GM19467 (cell line): ENCODE results near the gene SLCO2B1.

ENCODE experiments used
- ATAC-seq: cut with Tn5 transposase; IDR thresholded peaks from one replicate; pipeline ENCODE4 v1.9.1; 2021; ENCODE audit warnings: mild to moderate bottlenecking, moderate library complexity; ENCODE audit not compliant: unreplicated experiment

The SLCO2B1 gene

DNA sequence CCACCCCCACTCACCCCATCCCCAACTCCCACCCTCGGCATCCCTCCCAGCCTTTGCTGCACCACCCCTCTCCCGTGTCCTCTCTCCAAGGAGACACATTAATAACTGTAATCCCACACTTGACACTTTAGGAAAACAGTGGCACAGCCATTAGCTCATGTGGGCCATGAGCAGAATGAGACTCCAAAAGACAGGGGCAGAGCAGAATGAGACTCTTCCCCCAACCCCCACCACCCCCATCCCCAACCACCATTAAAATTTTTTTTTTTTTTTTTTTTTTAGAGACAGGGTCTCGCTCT is 6.2 kb upstream of the SLCO2B1 start:
- ATAC-seq: no peak

DNA sequence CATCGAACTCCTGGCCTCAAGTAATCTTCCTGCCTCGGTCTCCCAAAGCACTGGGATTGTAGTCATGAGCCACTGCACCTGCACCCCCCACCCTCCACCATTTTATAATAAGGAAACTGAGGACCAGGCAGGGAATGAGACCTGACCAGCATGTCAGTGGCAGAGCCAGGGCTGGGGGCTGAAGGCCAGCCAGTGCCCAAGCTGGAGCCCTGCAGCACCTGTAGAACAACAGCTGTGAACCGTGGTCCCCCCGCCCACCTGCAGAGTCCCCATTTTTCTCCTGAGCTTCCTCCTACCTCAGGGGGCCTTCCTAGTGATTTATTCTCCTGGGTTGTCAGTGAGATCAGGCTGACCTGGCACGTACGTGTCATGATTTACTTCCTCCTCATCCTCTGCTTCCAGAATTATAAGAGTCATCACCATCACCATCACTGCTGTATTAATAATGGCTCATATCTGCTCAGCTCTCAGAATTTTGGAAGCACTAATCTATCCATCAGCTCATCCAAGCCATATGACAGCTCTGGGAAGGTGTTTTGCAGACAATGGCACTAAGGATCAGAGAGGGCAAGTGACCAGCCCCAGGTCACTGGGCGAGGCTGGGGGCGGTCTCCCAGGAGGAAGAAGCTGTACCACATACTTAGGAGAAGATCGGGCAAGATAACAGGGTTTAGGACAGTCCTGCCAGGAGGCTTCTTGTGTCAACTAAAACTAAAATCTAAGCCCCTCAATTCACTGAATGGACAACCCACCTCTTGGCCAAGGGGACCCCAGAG is 5.5 kb upstream of the SLCO2B1 start:
- no peak for ATAC-seq

DNA sequence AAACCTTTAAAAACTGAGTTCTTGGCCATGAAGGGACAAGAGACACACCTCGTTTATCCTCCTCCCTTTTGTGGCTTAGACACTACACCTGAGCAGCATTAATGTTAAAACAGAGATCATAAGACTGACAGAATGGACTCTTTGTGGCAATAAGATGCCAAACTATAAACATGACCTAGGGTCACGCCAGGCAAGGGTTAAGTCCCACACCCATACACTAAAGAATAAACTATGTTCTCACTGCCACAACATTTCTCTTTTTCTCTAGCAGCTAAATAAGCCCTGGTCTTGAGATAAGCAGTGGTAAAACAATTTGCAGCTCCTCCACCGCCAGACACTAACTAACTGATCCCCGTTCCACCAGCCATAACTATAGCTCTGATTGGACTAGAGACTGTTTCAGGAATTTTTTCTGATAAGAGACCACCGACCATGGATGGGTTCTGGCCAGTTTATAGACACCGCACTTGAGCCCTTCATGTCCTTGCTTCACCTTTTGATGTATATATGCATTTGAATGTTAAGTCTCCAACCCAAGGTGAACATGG is 4.9 kb upstream of the SLCO2B1 start:
- ATAC-seq: no peak

DNA sequence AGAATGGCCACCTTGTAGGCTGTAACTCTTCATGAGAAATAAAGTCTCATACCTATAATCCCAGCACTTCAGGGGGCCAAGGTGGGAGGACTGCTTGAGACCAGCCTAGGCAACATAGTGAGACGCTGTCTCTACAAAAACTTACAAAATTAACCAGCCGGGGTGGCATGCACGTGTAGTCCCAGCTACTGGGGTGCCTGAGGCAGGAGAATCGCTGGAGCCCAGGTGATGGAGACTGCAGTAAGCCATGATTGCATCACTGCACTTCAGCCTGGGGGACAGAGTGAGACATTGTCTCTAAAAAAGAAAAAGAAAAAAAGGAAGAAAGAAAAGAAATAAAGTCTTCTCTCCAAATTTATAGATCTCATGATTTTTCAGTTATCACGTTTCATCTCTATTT is 4.2 kb upstream of the SLCO2B1 start:
- ATAC-seq: no peak

DNA sequence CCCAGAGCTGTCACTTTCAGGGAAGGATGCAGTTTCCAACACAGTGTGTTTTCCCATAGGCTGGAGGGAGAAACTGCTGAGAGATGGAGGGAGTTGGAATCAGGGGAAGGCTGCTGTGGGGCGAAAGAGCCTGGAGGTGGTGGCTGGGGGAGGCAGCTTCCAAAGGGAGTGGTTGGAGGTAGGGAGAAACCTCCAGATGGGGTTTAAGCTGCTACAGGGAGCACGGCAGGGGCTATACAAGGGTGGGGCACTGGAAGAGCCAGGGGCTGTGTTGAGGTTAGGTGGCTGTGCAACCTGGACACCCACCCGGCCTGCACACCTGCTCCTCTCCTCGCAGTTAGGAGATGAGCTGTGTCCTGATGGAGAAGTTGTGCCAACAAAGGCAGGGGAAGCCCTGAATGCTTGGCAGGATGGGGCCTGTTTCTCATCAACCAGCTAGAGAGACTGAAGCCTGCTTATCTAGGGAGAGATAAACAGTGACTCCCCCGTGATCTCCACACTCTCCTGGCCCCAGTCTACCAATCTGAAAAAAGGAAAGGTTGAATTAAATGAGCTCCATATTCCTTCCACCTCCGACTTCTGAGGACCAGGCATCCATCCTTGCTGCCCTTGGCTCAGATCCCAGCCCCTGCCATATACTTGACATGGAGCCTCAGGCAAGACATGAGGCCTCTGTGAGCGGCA is 3.6 kb upstream of the SLCO2B1 start:
- no peak for ATAC-seq

DNA sequence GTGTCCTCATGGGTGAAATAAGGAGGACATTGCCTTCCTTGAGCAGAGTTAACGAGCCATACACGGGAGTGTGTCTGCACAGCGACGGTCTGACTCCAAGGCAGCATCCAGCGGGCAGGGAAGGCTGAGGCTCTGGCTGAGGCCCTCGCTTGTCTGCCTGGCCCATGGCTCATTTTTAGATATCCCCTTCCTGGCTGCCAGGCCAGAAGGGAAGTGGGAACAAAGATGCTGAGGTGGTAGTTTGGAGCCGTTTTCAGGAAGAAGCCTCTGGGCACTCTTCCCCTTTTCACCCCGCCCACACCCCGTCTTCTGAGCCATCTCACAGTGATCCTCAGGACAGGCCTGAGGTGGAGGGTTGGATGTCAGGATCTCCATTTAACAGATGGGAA is 3.0 kb upstream of the SLCO2B1 start:
- ATAC-seq: no peak

DNA sequence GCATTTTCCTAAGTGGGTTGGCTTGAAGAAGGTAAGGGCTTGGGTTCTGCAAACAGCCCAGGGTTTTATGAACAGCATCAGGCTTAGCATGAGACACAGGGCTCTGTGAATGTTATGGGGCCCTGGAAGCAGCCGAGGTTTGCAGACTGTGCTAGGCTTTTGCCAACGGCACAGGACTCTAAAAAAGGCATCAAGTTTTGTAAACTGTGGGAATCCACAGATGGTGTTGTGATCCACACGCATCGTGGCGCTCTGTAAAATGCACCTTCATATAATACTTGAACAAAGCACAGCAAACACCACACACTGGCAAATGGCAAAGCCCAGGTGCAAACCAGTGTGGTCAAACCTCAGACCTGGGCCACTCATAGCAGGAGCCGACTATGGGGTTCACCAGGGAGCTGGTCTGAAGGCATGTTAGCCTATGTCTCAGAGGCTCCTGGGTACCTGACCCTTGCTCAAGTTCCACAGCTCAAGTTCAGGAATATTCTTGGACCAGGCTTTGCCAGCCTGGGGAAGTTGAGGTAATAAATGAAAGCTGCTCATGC is 2.4 kb upstream of the SLCO2B1 start:
- ATAC-seq: no peak

DNA sequence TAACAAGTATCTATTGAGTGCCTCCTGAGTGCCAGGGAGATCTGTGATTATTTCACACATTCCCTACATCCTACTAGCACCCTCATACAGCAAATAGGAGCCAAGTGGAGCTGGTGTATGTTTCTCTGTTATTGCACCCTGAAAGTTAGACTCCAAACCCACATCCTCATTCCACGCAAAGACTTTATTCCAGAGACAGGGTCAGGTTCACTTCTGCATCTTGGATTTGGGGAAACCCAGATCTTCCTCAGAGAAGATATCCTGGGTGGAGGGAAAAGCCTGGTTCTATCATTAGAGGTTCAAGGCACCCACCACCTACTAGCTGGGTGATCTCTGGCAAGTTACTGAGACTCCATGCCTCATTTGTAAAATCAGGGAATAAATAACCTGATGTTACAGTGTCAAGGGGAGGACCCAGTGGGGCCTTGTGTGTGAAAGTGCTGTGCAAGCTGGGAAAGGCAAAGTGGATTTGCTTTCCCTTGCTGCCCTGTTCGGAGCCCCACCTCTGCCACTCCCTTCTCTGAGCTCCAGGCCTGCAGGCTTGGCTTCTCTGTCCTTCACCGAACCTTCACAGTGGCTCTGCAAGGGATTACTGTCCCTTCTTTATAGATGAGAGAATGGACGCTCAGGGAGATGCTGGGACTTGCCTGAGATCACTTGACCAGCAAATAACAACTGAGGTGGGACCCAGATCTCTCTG is 991 bp upstream of the SLCO2B1 start:
- no peak for ATAC-seq

DNA sequence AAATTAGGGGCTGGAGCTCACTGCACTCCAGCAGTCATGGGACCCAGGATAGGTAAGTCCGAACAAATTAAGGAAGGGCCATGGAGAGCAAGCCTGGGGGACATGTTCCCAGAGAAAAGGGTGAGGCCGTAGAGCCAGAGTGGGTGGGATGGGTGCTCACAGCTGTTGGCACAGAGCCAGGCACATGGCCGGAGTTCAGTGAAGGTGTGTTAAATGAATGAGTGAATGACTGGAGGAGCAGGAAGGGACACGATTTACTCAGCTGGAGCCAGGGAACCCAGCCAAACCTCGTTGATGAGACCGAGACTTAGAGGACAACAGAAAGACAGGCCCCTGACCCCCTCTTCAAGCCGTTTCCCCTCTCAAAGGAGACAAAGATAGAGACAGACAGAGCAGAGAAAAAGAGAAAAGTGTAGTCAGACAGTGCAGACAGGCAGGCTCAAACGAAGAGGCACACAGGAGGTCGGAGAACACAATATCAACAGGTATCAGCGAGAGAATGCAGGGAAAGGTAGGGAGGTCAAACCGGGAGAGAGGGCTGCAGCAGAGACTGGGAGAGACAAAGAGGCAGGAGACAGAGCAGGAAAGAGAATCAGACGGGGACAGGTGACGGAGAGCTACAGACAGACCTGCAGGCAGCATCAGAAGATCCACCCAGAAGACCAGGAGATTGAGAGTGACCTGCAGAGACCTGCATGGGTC is 590 bp downstream of the SLCO2B1 start:
- no peak for ATAC-seq

DNA sequence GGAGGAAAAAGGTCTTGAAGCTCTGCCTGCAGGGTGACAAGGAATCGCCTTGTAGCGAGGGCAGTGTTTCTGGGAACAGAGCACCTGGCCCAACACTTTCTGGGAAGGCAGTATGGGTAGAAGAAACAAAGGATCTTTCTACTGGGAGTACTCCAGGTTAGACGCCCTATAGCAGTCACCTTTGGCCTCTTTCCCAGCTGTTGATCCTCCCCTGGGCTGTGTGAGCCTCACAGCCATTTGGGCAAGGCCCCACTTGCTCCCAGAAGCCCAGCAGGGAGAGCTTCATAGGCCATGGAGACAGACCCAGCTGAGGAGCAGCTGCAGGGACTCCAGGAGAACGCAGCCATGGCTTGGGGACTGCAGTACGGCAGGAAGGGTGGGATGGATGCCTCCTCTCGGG is 1.2 kb downstream of the SLCO2B1 start:
- no peak for ATAC-seq

DNA sequence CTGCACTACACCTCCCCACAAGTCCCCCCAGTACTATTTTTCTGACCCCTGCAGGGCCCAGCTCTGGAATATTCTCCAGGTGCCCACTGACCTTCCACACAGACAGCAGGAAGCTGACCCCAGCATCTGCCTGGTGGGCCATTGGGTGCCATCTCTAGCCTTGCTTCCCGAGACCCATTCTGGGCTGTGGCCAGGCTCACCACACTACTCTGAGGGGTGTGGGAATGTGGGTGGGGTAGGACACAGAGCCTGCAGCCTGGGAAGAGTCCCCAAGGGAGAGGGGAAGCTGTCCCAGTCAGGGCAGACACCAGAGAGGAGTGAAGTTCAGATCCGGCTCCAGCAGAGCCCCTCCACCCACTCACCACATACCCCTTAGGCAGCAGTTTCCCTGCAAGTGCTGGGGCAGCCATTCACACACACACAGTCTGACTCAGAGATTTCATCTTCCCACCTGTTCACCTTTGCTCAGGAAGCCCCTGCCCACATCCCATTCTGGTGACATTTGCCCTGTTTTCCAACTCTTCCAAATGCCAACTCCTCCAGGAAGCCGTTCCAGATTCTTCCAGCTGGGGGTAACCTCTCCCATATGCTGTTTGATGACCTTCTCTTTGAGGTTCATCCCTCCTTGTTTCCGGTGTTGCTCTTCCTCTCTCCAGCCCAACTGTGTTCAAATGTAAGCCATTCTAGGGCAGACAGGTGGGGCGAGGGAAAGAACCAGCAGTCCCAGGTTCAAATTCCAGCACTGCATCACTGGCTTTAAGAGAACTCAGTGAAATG is 1.9 kb downstream of the SLCO2B1 start:
- ATAC-seq: no peak

DNA sequence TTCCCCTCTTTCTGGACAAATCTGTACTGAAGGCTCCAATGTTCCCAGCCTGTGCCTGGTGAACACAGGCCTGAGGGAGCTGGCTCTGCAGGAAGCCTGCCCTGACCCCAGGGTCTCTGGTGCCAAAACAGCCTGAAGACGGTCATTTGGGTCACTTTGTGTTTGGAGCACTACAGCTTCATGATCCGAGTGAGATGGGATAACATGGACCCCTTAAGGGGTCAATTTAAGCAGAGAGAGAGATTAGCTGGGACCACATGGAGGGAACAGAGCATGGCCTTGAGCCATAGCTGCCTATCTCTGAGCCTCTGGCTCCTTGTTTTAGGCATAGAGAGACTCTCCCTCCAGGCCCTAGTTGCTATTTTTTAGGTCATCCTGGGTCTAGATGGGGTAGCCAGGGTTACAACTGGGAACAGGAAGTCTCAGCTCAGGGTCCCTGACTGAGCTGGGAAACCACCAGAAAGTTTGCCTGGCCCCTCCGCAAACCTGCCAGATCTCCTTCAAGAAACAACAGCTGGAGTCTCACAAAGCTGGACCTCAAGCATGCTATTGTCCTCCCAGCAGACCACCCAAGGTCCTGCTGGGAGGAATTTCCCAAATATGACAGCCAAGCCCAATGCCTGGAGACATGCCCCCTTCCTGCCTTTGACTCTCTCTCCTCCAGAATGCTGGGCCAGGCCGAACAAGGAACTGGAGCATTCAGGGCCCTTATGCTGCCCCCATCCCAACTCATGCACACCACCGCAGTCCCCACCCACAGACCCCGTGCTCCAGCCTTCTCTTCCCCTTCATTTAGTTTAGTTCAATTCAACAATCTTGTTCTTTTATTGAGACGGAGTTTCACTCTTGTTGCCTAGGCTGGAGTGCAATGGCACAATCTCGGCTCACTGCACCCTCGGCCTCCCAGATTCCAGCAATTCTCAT is 4.0 kb downstream of the SLCO2B1 start:
- ATAC-seq: no peak

DNA sequence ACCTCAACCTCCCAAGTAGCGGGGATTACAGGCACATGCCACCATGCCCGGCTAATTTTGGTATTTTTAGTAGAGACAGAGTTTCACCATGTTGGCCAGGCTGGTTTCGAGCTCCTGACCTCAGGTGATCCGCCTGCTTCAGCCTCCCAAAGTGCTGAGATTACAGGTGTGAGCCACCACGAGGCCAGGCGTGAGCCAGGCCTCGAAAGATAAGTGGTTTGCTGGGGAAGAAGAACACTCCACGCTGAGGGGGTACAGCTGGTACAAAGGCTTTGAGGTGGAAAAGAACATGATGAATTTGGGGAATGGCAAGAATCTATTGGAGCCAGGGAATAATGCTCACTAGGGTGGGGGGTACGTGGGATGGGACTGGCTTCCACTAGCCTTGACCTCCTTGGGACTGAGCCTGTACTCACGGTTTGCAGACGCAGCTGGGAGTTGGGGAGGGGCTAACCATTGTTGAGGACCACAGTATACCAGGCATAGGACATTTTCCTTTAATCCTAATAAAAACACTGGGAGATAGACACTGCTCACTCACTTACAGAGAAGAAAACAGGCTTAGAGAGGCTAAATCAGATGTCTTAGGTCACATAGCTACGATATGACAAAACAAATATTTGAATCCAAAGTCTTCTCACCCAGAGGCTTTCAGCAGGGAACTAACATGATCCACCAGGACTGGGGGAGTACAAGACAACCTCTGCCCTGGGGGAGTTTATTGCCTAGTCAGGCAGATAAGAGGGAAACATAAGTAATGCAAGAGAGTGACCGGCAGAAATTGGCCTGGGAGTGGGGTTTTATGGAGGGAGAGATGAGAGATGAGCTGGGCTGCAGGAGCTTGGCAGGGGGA is 4.9 kb downstream of the SLCO2B1 start:
- ATAC-seq: no peak

DNA sequence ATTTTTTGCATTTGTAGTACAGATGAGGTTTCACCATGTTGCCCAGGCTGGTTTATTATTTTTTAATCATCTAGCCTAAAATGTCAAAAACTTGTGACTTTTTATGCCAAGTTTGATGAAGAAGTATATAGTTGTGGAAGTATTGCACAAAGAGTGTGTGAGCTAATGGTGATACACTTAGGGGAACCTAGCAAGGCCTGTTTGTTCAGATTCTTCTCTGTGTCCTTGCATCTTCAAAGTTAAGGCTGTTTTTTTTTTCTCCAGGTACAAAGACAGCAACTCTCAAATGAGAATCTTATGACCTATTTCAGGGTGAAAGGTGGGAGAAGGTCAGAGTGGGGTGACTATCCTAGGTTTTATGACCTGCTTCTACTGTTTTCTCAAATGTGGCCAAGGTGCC is 7.3 kb downstream of the SLCO2B1 start:
- ATAC-seq: no peak

DNA sequence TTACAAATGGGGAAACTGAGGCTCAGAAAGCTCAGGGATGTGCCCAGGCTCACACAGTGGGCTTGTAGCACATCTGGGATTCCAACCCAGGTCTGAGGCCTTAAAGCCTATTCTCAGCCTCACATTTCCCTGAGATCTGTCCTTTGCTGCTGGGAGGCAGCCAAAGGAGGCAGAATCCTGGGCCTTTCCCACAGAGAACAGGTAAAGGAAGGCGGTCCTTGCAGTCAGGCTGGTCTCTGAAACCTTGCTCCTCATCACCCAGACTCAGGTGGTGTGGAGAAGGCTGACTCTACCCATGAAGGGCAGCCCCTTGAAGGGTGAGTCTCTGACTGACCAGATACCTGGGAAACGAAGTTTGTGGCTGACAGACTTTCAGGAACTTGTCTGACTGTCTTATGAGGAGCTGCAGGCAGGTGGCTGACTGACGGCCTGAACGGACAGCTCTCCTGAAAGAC is 7.8 kb downstream of the SLCO2B1 start:
- no peak for ATAC-seq

DNA sequence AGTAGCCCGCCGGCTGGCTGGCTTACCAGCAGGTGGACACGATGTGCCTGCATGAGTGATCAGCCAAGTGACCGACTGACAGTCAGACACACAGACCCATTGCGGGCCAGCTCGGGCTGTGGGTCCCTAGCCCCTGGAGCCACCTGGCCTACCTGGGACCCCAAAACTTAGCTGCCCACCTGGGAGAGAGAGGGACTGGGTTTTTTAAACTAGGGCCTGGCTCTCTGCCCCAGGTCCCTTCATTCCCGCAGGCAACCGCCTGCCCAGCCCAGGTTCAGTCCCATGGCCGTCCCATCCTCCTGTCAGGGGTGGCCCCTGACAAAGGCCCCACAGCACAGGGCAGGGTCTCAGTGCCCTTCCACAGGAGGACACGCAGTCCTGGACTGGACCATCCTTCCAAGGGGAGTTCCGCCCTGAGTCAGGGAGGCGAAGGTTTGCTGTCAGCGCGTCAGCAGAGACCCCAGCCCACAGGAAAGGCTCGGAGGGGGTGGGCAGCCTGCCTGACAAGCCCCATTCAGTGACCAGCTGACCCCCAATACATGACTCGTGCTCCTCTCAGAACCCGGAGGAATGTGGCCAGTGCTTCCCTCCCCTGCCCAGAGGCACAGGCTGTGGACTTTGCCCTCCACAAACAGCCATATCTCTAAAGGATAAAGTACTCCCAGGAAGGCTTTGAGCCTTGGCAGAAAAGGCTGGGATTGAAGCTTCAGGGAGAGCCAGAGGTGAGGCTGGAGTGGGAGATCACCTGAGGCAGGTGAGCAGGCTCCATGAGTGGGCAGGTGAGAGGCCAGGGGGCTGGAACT is 8.4 kb downstream of the SLCO2B1 start:
- no peak for ATAC-seq

DNA sequence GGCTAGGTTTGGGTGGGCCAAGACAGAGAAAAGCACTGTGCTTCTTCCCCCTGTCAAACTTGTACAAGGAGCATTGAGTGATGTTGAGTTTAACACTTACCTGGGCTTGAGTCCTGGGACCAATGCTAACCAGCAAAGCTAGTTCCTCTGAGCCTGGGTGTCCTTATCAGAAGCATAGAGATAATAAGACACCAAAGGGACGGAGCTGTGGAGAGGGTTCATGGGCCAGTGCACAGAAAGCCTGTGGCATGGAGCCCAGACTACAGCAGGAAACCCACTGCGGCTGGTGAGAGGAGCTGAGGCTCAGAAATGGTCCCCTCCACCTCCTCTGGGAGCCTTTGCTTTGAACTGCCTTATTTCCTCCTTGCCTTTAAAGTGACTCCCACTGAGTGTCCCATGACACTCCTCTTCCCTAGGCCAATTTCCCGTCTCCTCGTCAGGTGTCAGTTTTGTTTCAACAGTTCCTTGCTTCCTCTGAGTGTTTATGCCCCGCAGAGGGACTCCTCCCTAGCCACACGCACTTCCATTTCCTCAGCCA is 9.4 kb downstream of the SLCO2B1 start:
- ATAC-seq: no peak
